Epithelial cell of esophagus (primary cell): ENCODE results near the gene PBX1.

Source experiments
- DNase-seq: peaks from one replicate; pipeline ENCODE4 v3.0.0; 2010; ENCODE audit warnings: low read depth
- H3K4me3 ChIP-seq: 2 replicates; pipeline ENCODE4 v1.5.1; 2011; ENCODE audit warnings: mild to moderate bottlenecking, low read length, control low read depth
- CTCF ChIP-seq: IDR thresholded peaks from 2 replicates; pipeline ENCODE4 v1.5.1; 2011; ENCODE audit warnings: low read depth, mild to moderate bottlenecking, low read length, control low read depth, inconsistent platforms; ENCODE audit not compliant: insufficient read depth; ENCODE audit errors: missing control alignments

PBX1 gene

GRCh38 chr1:164821648-164822047 is 262.7 kb downstream of the PBX1 start:
- no peak overlapping the region for H3K4me3 ChIP-seq
- no peak for TF ChIP-seq CTCF
- DNase-seq, result no peak

GRCh38 chr1:164823486-164824279 is 264.7 kb downstream of the PBX1 start:
- no peak overlapping the region for H3K4me3 ChIP-seq
- no peak for TF ChIP-seq CTCF

GRCh38 chr1:164824542-164824941 is 265.6 kb downstream of the PBX1 start:
- DNase-seq, result no peak
- H3K4me3 ChIP-seq, result no peak overlapping the region
- no peak for TF ChIP-seq CTCF

More at GRCh38 chr1:164823486-164824279, 264.7 kb downstream of the PBX1 start:
- DNase-seq, result no peak

- no peak overlapping the region for H3K4me3 ChIP-seq
- no peak for TF ChIP-seq CTCF
- DNase-seq, result peak; percentile 46
Measured at GRCh38 chr1:164830628-164831027, 271.6 kb downstream of the PBX1 start.

GRCh38 chr1:164834641-164835040 is 275.7 kb downstream of the PBX1 start:
- no peak for TF ChIP-seq CTCF
- DNase-seq, result no peak
- no peak overlapping the region for H3K4me3 ChIP-seq

- H3K4me3 ChIP-seq, result no peak overlapping the region
- no peak for DNase-seq
- no peak for TF ChIP-seq CTCF
Measured at GRCh38 chr1:164836614-164837018, 277.6 kb downstream of the PBX1 start.

- peak; percentile 73 for DNase-seq
- H3K4me3 ChIP-seq, result no peak overlapping the region
- TF ChIP-seq CTCF, result no peak
Measured at GRCh38 chr1:164838786-164839185, 279.8 kb downstream of the PBX1 start.
